ENCODE data around the gene SPPL2C. TPM values are rescaled to one million over a fixed set of nuclear protein-coding genes. Genes with fewer than 3 reads are reported as not detected.
A peak's percentile ranks its signal among the peaks of the same experiment; 100 is the strongest.

The SPPL2C gene
- total RNA-seq, 6 donors from 2014 or later, result not detected

GRCh38 chr17:45848405-45848804 is 3.7 kb downstream of the SPPL2C start:
- WGBS, 2 donors, result 88 to 91% methylated on average over 9 of the region's 9 CpGs
- H3K9me3 ChIP-seq, result no peaks in the 10 kb centered on the region
- no peaks in the 10 kb centered on the region for H3K4me1 ChIP-seq
- DNase-seq (no peak), ATAC-seq (ENCODE audit: low FRiP score in 2 of 2) (no peak)
- H3K36me3 ChIP-seq, result no peaks in the 10 kb centered on the region
- TF ChIP-seq POLR2A (IDR thresholded peaks at IDR 0.05) (no peak), EP300 (IDR thresholded peaks at IDR 0.05) (no peak), CTCF (IDR thresholded peaks at IDR 0.05) (no peak), POLR2AphosphoS5 (IDR thresholded peaks at IDR 0.05) (no peak)
- no peak overlapping the region for H3K4me3 ChIP-seq
- H3K27ac ChIP-seq, result no peak overlapping the region
- peaks cover 0 to 3% (median 0%) of the 10 kb centered on the region in 4 donors for H3K27me3 ChIP-seq

- DNase-seq (peak in 1 of 2 donors; percentile 69), ATAC-seq (ENCODE audit: low FRiP score in 2 of 2) (no peak)
- no peak overlapping the region for H3K4me3 ChIP-seq
- no peaks in the 10 kb centered on the region for H3K4me1 ChIP-seq
- WGBS, 2 donors, result 81 to 88% methylated on average over 5 to 14 of the region's 15 CpGs
- no peak overlapping the region for H3K27ac ChIP-seq
- TF ChIP-seq CTCF (IDR thresholded peaks at IDR 0.05) (no peak), EP300 (IDR thresholded peaks at IDR 0.05) (no peak), POLR2AphosphoS5 (IDR thresholded peaks at IDR 0.05) (no peak), POLR2A (IDR thresholded peaks at IDR 0.05) (no peak)
- no peaks in the 10 kb centered on the region for H3K9me3 ChIP-seq
- peaks cover 0 to 4% (median 0%) of the 10 kb centered on the region in 4 donors for H3K27me3 ChIP-seq
- H3K36me3 ChIP-seq, result no peaks in the 10 kb centered on the region
These were observed 4.3 kb downstream of the SPPL2C start for GRCh38 chr17:45848868-45849535.

- H3K9me3 ChIP-seq, result no peaks in the 10 kb centered on the region
- H3K4me1 ChIP-seq, result no peaks in the 10 kb centered on the region
- H3K27me3 ChIP-seq, result peaks cover 0 to 4% (median 0%) of the 10 kb centered on the region in 4 donors
- ATAC-seq (ENCODE audit: low FRiP score in 2 of 2), result no peak
- WGBS, 2 donors, result 67 to 89% methylated on average over 1 to 4 of the region's 7 CpGs
- no peak overlapping the region for H3K27ac ChIP-seq
- DNase-seq, result peak in 1 of 2 donors; percentile 44
- TF ChIP-seq POLR2AphosphoS5 (IDR thresholded peaks at IDR 0.05) (no peak), POLR2A (IDR thresholded peaks at IDR 0.05) (no peak), CTCF (IDR thresholded peaks at IDR 0.05) (no peak), EP300 (IDR thresholded peaks at IDR 0.05) (no peak)
- H3K36me3 ChIP-seq, result no peaks in the 10 kb centered on the region
- no peak overlapping the region for H3K4me3 ChIP-seq
These were observed 4.9 kb downstream of the SPPL2C start for GRCh38 chr17:45849536-45849990.

- Histone ChIP-seq H3K4me1 (no peaks in the 10 kb centered on the region), H3K27ac (no peak overlapping the region), H3K36me3 (no peaks in the 10 kb centered on the region), H3K4me3 (no peak overlapping the region), H3K9me3 (no peaks in the 10 kb centered on the region), H3K27me3 (peaks cover 0 to 4% (median 0%) of the 10 kb centered on the region in 4 donors)
- TF ChIP-seq POLR2A (IDR thresholded peaks at IDR 0.05), result no peak
- TF ChIP-seq POLR2AphosphoS5 (IDR thresholded peaks at IDR 0.05), result no peak
- no peak for TF ChIP-seq EP300 (IDR thresholded peaks at IDR 0.05)
- TF ChIP-seq CTCF (IDR thresholded peaks at IDR 0.05), result no peak
- DNase-seq, result no peak
- ATAC-seq (ENCODE audit: low FRiP score in 2 of 2), result no peak
- WGBS, 2 donors, result 67 to 68% methylated on average over 1 to 3 of the region's 4 CpGs
These were observed 5.3 kb downstream of the SPPL2C start for GRCh38 chr17:45850011-45850410.

GRCh38 chr17:45850468-45850867 is 5.8 kb downstream of the SPPL2C start:
- no peaks in the 10 kb centered on the region for H3K36me3 ChIP-seq
- DNase-seq (no peak), ATAC-seq (ENCODE audit: low FRiP score in 2 of 2) (no peak)
- H3K27me3 ChIP-seq, result peaks cover 0 to 4% (median 0%) of the 10 kb centered on the region in 4 donors
- no peak overlapping the region for H3K27ac ChIP-seq
- H3K4me3 ChIP-seq, result no peak overlapping the region
- TF ChIP-seq EP300 (IDR thresholded peaks at IDR 0.05) (no peak), POLR2A (IDR thresholded peaks at IDR 0.05) (no peak), CTCF (IDR thresholded peaks at IDR 0.05) (no peak), POLR2AphosphoS5 (IDR thresholded peaks at IDR 0.05) (no peak)
- no peaks in the 10 kb centered on the region for H3K9me3 ChIP-seq
- no peaks in the 10 kb centered on the region for H3K4me1 ChIP-seq
- WGBS, 2 donors, result 88 to 90% methylated on average over 4 to 5 of the region's 5 CpGs
